Inferior parietal cortex (tissue), 1 donor: ENCODE measurements around the gene MAN2A2.

Experiments used
- DNase-seq: peaks from one replicate; pipeline ENCODE4 v3.0.0-alpha.2; 2016; ENCODE audit errors: extremely low spot score

Gene MAN2A2

GRCh38 chr15:90902840-90903732 is at the start of gene MAN2A2:
Gene MAN2A2 (plus strand): TSS chr15:90903302. CDS start chr15:90904208, 906 bp downstream.
- DNase-seq: peak; percentile 75

DNA sequence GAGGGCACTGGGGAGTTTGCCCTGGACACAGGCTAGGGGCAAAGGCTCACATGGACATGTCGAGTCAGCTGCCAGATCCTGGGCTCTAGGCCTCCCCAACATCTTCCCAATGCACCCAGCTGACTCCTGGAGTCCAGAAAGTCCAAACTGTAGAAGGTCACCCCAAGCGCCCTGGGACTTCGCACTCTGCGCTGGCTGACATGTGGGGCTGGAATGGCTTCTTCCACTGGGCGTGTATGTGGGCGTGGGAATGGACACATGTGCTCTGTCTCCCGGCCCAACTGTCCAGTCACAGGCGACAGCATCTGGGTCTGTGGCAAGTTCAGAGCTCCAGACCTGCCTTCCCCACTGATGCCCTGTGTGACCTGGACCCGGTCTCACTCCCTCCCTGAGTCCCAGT is 48.0 kb upstream of the MAN2A2 start:
- no peak for DNase-seq

- DNase-seq: no peak
These were observed 45.8 kb upstream of the MAN2A2 start for GRCh38 chr15:90857337-90857736.

GRCh38 chr15:90857883-90858443 is 45.1 kb upstream of the MAN2A2 start:
- no peak for DNase-seq

DNA sequence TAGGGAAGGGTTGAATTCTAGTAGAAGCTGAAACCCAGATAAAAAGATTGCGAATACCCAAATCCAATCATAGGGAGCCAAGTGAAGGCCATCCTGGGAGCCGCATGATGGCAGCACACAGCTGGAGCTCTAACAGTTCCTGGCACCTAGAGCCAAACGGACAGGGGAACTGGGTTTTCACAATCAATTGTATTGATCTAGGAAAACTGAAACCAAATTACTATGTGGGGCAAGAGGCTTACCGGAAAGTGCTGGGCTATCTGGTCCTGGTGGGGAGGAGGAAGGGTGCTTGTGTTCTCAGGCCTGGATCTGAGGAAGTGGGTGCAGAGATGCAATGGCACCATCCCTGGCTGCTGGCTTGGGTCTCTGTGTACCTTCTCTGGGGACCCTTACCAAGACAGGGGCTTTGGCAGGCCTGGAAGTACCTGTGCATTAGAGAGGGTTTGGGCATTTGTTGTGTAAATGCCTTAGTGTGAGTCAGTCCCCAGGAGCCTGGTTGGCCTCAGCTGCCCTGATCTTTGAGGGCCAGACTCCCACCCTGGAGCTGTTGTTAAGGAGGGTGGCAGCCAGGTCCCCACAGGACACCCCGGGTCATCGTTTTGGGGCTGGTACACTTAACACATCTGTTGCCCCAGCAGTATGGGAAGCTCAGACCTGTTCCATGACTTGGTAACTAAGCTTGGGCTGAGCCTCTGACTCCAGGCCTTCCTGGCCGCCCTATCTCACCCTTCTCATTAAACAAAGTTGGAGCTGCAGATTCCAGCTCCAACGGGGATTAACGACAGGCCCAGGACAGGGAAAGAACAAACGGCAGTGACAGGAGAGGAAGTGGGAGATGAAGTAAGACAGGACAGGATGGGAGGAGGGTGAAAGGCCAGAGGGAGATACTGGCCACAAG is 43.6 kb upstream of the MAN2A2 start:
- DNase-seq: no peak

GRCh38 chr15:90860450-90860849 is 42.7 kb upstream of the MAN2A2 start:
- DNase-seq: no peak

GRCh38 chr15:90860942-90861675 is 42.0 kb upstream of the MAN2A2 start:
- no peak for DNase-seq

GRCh38 chr15:90862487-90862886 is 40.6 kb upstream of the MAN2A2 start:
- no peak for DNase-seq

- DNase-seq: no peak
These were observed 39.9 kb upstream of the MAN2A2 start for GRCh38 chr15:90862964-90863778.

GRCh38 chr15:90863987-90864386 is 39.1 kb upstream of the MAN2A2 start:
- no peak for DNase-seq

- no peak for DNase-seq
These were observed 38.6 kb upstream of the MAN2A2 start for GRCh38 chr15:90864507-90864906.

DNA sequence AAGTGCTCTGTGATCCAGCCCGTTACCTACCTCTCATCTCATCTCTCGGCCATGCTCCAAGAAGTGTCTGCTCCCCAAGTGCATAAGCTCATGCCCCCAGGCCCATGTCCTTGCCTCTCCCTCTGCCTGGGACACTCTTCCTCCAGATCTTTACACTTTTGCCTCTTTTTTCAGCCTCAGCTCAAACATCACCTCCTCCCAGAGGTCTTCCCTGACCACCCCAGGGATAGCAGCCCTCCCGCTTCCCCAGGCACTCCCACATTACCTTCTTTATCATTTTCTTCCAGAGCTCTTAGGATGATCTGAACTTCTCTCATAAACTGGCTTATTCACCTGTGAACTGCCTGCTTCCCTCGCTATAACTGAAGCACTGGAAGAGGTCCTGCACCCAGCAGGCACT is 37.4 kb upstream of the MAN2A2 start:
- DNase-seq: no peak

DNA sequence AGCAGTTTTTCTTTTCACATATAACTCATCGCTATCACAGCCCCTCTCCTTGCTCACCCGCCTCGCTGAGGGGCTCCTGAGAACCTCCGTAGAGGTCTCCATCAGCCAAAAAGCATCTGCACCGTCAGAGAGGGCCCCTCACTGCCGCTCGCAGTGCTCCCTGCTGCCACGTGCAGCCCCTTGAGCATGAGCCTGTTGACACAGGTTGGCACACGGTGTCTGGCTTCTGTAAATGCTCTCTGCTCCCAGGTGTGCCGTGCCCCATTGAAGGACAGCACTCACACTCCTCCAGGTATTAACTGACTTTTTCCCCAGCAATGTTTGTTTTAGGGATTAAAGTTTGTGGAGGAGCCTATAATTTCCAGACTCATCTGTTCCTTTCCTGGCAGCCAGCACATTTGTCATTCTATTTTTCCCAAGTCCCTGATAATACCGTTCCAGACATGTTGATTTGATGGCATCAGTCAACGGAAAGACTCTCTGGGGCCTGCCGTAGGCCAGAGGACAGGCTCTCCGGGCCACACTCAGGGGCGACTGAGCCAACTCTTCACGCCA is 36.9 kb upstream of the MAN2A2 start:
- no peak for DNase-seq

DNA sequence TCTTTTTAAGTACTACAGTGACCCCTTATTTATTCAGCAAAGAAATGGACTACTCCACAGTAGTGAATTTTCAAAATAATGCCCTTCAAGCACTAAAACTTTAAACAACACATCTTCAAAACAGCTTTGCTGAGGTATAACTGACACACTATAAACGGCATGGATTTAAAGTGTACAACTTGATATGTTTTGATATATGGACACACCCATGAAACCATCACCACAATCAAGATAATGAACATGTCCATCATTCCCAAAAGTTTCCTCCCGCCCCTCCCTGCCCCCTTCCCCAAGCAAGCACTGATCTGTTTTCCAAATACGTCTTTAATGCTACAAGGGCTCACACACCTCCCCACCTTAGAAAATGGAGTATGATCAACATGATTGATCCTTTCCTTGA is 36.3 kb upstream of the MAN2A2 start:
- no peak for DNase-seq

GRCh38 chr15:90868261-90868689 is 34.8 kb upstream of the MAN2A2 start, which contains the start of gene FURIN:
Gene FURIN (plus strand): TSS chr15:90868588. CDS start chr15:90875741, 7,153 bp downstream.
- DNase-seq: no peak

DNA sequence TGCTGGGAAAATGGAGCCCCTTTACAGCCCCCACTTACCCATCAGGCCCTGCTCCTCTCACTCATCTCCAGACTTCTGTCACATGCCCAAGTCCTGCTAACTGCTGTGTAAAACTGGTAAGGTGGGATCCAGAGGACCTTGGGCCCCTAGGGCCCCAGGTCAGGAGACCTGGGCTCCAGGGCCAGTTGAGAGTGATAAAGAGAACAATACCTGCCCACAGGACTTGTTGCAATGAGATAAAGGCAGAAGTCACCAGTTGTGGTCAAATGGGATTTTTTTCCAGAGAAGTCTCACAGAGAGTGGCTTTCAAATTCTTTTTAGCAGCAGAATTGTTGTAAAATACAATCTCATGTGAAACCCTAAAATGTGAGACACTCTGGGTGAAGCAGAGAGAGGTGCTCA is 34.0 kb upstream of the MAN2A2 start:
- no peak for DNase-seq

DNA sequence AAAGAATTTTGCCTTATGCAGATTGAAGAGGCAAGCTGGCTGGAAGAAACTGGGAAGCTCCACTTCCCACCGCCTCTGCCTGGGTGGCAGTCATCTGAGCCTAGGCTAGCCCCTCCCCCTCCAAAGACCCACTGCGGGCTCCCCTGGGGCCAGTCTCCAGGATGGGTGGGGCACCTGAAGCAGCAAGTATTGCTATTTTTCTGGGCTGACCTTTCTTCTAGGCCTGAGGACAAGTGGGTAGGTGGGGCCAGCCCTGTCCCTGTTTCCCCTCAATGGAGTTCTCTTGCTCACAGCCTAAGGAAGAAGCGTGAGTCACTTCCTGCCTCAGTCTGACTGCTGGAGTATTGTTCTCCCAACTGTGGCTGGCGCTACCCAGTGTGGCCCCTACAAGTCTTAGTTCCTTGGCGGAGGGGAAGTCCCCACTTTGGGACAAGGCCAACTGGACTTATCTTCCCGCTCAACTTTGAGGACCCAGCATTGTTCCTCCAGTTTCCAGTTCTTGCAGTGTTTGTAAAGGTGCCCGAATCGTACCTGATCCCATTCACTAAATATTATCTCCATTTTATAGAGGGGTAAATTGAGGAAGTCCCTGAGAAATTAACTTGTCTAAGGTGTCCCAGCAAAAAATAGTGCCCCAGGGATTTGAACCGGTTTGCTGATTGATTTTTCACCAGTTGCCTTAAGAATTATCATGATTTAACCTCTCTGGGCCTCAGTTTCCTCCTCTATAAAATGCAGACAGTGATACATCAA is 33.3 kb upstream of the MAN2A2 start:
- no peak for DNase-seq

DNA sequence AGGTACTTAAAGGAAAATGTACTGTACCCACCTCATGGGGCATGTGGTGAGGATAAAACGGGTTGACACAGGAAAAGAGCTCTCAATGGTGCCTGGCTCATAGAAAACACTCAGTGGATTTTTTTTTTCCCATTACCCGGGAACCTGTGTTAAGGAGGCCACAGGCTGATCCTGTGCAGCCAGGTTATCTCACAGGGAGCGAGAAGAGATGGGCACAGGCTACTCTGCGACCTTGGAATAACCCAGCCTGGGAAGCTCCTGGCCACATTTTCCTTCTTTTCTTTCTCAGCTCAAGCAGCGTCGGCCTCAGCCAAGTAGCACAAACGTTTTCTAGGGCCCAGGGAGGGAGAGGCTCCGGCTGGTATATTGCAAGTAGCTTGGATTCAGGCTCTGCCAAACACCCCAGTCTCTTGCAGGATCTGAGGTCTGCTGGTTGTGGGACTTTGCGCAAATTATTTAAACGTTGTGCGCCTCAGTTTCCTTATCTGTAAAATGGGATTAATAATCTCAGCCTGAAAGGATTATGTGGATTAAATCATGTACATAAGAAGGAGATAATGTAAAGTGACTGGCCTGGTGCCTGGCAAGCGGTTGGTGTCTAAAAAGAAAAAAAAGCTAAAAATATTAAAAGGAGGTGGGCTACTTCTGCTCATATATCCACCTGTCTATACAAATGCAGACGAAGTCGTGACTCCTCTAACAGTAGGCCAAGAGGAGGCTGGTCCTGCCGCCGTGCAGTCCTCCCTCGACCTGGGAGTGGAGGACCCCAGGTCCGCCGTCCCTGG is 32.6 kb upstream of the MAN2A2 start:
- DNase-seq: no peak
